Retinal pigment epithelial cell (primary cell): ENCODE results near the gene EMX2.

Source experiments
- DNase-seq: peaks from one replicate; pipeline ENCODE4 v3.0.0-alpha.2; 2010; ENCODE audit warnings: low read depth
- H3K4me3 ChIP-seq: 2 replicates; pipeline ENCODE4 v1.5.1; 2011; ENCODE audit warnings: mild to moderate bottlenecking, low read length, control low read depth, moderate library complexity
- TF ChIP-seq, protein P1 (sequence below): conservative IDR thresholded peaks from 2 replicates; pipeline ENCODE4 v1.5.1; 2011; ENCODE audit warnings: low read depth, low read length, control low read depth, inconsistent platforms

EMX2 gene

DNA sequence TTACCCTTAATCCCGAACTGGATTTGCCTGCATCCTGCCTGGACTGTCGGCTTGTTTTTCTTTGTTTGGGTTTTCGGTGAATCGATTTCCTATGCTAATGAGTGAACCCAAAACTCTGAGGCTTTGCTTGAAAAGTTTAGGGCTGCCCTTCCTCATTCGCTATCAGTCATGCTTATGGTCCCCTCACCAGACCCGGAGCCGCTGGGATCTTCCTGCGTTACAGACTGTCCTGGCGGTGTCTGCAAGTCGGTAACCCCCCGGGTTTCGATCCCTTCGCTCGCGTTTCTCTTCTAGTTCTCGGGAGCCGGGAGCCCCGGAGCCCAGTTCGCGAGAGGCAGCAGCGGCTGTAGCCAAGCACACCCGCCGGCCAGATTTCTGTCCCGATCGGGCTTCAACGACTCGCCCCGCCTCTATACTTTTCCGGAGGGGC lies 2.2 kb downstream of the EMX2 start:
- TF ChIP-seq, protein P1, sequence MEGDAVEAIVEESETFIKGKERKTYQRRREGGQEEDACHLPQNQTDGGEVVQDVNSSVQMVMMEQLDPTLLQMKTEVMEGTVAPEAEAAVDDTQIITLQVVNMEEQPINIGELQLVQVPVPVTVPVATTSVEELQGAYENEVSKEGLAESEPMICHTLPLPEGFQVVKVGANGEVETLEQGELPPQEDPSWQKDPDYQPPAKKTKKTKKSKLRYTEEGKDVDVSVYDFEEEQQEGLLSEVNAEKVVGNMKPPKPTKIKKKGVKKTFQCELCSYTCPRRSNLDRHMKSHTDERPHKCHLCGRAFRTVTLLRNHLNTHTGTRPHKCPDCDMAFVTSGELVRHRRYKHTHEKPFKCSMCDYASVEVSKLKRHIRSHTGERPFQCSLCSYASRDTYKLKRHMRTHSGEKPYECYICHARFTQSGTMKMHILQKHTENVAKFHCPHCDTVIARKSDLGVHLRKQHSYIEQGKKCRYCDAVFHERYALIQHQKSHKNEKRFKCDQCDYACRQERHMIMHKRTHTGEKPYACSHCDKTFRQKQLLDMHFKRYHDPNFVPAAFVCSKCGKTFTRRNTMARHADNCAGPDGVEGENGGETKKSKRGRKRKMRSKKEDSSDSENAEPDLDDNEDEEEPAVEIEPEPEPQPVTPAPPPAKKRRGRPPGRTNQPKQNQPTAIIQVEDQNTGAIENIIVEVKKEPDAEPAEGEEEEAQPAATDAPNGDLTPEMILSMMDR, result no peak
- DNase-seq, result no peak
- H3K4me3 ChIP-seq, result no peak overlapping the region

DNA sequence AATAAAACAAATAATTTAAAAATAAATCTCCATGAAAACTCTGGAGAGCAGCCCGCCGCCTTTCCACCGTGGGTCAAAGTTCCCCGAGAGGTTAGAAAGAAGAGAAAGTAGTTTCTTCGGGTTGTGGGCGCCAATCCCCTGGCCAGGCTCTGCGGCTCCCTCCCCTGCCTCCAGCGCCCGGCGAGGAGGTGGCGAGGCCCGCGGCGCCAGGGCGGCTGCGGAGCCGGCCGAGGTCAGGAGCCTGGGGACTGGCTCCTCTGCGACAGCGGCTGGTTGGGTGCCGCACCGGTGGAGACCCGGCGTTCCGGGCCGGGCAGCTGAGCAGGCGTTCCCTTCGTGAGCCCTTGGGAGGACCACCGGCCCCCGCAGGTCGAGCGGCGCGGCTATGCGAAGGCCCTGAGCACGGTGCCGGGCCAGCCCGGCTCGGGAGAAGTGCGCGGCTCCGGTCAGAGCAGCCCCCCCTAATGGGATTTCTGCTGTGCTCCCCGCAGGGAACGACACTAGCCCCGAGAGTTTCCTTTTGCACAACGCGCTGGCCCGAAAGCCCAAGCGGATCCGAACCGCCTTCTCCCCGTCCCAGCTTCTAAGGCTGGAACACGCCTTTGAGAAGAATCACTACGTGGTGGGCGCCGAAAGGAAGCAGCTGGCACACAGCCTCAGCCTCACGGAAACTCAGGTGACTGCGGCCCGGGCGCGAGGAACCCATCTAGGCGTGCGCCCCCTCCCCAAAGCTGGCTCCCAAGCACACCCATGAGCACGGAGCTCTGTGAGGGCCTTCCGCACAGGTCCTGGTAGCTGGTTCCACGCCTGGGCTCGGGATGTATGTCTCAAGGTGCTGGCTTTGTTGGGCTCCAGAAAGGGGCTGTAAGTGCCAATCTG lies 2.8 kb downstream of the EMX2 start:
- no peak for DNase-seq
- no peak overlapping the region for H3K4me3 ChIP-seq
- TF ChIP-seq, protein P1, result no peak

DNA sequence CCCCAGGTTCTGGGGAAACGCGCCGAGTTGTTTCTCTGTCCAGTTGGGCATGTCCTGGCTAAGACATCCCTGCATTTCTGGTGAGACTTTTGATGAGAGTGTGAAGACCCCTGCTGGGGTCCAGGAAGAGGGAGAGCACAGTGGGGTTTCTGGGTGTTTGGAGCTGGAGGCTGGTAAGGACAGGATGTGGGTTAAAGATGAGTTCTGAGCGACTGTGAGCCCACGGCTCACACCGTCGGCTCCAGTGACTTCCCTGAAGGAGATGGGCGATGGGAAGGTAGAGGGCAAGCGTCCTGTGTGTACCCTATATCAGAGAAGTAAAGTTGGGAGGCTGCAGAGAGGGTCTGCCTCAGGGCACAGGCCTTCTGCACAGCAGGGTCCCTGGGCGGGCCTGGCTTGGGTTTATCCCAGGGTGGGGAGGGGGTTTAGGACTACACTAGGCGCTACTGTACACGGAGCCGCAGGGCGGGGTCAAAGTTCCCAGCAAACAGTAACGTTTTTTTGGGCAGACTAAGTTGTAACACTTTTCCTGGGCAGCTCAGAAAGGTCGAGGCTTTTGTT lies 3.6 kb downstream of the EMX2 start:
- no peak overlapping the region for H3K4me3 ChIP-seq
- TF ChIP-seq, protein P1, result no peak
- no peak for DNase-seq

DNA sequence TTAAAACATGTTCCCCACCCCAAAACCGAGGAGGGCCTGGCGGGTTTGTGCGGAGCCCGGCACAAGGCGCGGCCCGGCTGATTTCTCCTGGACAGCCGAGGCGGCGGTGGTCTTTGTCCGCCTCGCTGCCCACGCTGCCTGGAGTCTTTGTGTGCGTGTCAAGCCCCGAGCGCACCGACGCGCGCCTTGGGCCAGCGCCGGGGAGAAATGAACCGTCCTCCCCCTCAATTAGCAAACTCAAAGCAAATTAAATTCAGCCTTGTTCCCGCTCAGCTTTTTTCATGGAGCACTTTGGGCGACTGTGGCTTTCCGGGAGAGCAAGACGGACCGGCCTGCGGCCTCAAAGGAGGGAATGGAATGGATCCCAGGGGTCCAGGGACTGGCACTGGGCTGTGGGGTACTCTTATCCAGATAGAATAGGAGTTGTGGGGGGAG lies 4.1 kb downstream of the EMX2 start:
- no peak overlapping the region for H3K4me3 ChIP-seq
- TF ChIP-seq, protein P1, result no peak
- DNase-seq, result no peak

DNA sequence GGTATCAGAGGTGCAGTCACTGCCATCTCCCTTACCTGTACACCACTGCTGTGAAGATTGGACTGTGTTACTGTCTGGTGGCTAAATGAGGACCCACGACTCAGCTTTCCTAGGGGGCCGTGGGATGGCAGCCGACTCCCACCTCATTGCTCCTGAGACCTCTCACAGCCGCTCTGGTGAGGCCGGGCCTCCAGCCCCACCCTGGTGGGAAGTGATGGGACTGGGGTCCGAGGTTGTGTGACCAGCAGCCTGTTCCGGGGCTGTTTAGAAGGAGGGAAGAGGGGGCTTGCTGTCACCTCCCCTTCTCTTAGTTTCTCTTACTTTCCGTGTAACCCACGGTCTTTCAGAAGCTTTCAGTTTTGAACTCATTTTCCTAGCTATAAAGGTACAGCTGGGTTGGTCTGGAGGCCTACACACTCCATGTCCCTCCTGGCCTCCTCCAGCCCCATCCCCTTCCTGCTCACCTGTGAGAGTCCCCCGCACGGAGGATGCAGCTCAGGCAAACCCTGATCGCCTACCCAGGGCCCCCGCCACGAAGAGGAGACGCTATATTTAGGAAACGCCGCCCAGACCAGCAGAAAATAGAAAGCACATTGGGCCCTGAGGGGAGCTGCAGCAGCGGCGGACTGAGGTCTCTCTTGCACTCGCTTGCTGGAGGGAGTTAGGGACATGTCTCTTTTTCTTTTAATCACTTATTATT lies 4.6 kb downstream of the EMX2 start:
- H3K4me3 ChIP-seq, result no peak overlapping the region
- TF ChIP-seq, protein P1, result no peak
- DNase-seq, result no peak

DNA sequence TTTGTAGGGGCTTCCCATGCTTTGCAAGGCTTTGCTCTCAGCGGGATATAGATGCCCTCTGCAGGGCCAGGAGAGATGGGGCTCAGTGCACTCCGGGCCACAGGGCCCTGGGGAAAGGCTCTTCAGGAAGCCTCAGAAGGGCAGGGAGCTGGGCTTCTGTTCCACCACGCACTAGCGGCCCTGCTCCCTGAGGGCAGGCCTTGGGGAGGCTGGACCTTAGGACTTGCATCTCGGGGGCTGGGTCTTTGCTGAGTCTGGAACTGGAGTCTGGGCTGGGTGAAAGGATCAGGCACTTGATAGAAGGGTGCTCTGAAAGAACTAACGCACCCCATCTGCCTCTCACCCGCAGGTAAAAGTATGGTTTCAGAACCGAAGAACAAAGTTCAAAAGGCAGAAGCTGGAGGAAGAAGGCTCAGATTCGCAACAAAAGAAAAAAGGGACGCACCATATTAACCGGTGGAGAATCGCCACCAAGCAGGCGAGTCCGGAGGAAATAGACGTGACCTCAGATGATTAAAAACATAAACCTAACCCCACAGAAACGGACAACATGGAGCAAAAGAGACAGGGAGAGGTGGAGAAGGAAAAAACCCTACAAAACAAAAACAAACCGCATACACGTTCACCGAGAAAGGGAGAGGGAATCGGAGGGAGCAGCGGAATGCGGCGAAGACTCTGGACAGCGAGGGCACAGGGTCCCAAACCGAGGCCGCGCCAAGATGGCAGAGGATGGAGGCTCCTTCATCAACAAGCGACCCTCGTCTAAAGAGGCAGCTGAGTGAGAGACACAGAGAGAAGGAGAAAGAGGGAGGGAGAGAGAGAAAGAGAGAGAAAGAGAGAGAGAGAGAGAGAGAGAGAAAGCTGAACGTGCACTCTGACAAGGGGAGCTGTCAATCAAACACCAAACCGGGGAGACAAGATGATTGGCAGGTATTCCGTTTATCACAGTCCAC lies 5.4 kb downstream of the EMX2 start:
- no peak for DNase-seq
- no peak overlapping the region for H3K4me3 ChIP-seq
- TF ChIP-seq, protein P1, result no peak
